GM19452 (cell line): ENCODE data around the gene NPIPA1.
A peak's percentile ranks its signal among the peaks of the same experiment; 100 is the strongest.
"Not testable (repeated sequence)": the region's sequence is repeated elsewhere in the genome, so short reads cannot be mapped to it uniquely, and the experiment has no call there.

ENCODE experiments used
- ATAC-seq: cut with Tn5 transposase; IDR thresholded peaks from one replicate; pipeline ENCODE4 v1.9.1; 2021; ENCODE audit not compliant: unreplicated experiment

Gene NPIPA1

GRCh38 chr16:14937143-14937542, at the start of gene NPIPA1:
TSS of gene NPIPA1 (plus strand) at chr16:14937443. CDS start at chr16:14937443, 0 bp downstream.
- not testable (repeated sequence) for ATAC-seq

- not testable (repeated sequence) for ATAC-seq
These were observed 45.1 kb upstream of the NPIPA1 start for GRCh38 chr16:14892111-14892510.

- ATAC-seq: not testable (repeated sequence)
These were observed 41.9 kb upstream of the NPIPA1 start for GRCh38 chr16:14895382-14895781.

GRCh38 chr16:14896023-14896422, 41.2 kb upstream of the NPIPA1 start:
- not testable (repeated sequence) for ATAC-seq

GRCh38 chr16:14897006-14897664, 40.1 kb upstream of the NPIPA1 start:
- ATAC-seq: not testable (repeated sequence)

GRCh38 chr16:14898162-14898561, 39.1 kb upstream of the NPIPA1 start:
- ATAC-seq: not testable (repeated sequence)

GRCh38 chr16:14903191-14903957, 33.9 kb upstream of the NPIPA1 start:
- not testable (repeated sequence) for ATAC-seq

GRCh38 chr16:14909744-14910143, 27.5 kb upstream of the NPIPA1 start:
- ATAC-seq: not testable (repeated sequence)

- ATAC-seq: peak; percentile 64
These were observed 26.2 kb upstream of the NPIPA1 start for GRCh38 chr16:14910833-14911629.

GRCh38 chr16:14911954-14912353, 25.3 kb upstream of the NPIPA1 start:
- ATAC-seq: not testable (repeated sequence)

- ATAC-seq: not testable (repeated sequence)
These were observed 24.7 kb upstream of the NPIPA1 start for GRCh38 chr16:14912588-14912987.

- ATAC-seq: not testable (repeated sequence)
These were observed 18.7 kb upstream of the NPIPA1 start for GRCh38 chr16:14918504-14918903.

- not testable (repeated sequence) for ATAC-seq
These were observed 17.2 kb upstream of the NPIPA1 start for GRCh38 chr16:14919837-14920600.

GRCh38 chr16:14922285-14922684, 15.0 kb upstream of the NPIPA1 start:
- ATAC-seq: not testable (repeated sequence)

- not testable (repeated sequence) for ATAC-seq
These were observed 14.3 kb upstream of the NPIPA1 start for GRCh38 chr16:14922968-14923367.

- not testable (repeated sequence) for ATAC-seq
These were observed 13.7 kb upstream of the NPIPA1 start for GRCh38 chr16:14923394-14924088.

GRCh38 chr16:14924359-14924758, 12.9 kb upstream of the NPIPA1 start:
- ATAC-seq: not testable (repeated sequence)

- ATAC-seq: not testable (repeated sequence)
These were observed 12.3 kb upstream of the NPIPA1 start for GRCh38 chr16:14924982-14925381.

- not testable (repeated sequence) for ATAC-seq
These were observed 9.1 kb upstream of the NPIPA1 start for GRCh38 chr16:14928064-14928714.
